Measurements from ENCODE around the gene HNRNPC.
A peak's percentile ranks its signal among the peaks of the same experiment; 100 is the strongest.
"Not testable (repeated sequence)": the region's sequence is repeated elsewhere in the genome, so short reads cannot be mapped to it uniquely, and the experiment has no call there.

HNRNPC gene
- 724 to 887 reads per million in 2 donors for total RNA-seq

GRCh38 chr14:21269252-21270046 is at the start of gene HNRNPC:
Gene HNRNPC (minus strand): TSS chr14:21269442. CDS start chr14:21234193, 35,249 bp downstream.
- peak; percentile 100 for DNase-seq

DNA sequence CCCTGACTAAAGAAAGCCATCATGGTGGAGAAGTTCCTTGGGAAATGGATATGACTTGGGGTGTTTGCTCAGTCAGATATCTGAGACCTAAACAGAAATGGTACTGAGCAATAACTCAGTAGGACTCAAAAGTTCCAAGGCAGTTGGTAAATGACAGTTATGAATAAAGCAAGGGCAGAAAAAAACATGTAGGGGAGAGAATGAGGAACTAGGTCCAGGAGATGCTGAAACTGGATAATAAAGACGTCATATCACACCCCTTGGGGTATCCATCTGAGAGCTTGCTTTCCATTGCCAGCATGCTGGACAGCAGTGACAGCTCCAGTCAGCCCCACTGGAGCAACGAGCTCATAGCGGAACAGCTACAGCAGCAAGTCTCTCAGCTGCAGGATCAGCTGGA is 48.2 kb upstream of the HNRNPC start:
- DNase-seq, result no peak

DNA sequence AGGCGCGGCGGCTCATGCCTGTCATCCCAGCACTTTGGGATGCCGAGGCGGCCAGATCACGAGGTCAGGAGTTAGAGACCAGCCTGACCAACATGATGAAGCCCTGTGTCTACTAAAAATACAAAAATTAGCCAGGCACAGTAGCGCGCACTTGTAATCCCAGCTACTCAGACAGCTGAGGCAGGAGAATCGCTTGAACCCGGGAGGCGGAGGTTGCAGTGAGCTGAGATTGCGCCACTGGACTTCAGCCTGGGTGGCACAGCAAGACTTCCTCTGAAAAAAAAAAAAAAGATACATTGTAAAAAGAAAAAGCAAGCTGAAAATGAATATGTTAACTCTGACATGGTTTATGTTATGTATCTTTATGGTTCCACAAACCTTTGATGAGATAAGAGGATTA is 44.3 kb upstream of the HNRNPC start:
- DNase-seq, result no peak

DNA sequence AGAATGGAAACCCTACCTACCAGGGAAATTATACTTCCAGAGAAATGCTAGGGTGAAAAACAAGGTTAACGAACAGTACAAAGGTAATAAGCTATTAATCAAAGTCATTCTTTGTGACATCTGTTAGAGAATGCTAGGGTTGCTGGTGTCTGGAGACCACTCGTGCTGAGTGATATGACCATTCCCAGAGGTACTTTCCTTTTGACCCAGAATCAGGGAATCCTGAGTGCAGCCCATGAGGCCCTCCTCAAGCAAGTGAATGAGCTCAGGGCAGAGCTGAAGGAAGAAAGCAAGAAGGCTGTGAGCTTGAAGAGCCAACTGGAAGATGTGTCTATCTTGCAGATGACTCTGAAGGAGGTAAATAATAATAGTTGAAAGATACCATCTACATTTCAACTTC is 42.4 kb upstream of the HNRNPC start:
- no peak for DNase-seq

- no peak for DNase-seq
These were observed 40.7 kb upstream of the HNRNPC start for GRCh38 chr14:21309956-21310355.

DNA sequence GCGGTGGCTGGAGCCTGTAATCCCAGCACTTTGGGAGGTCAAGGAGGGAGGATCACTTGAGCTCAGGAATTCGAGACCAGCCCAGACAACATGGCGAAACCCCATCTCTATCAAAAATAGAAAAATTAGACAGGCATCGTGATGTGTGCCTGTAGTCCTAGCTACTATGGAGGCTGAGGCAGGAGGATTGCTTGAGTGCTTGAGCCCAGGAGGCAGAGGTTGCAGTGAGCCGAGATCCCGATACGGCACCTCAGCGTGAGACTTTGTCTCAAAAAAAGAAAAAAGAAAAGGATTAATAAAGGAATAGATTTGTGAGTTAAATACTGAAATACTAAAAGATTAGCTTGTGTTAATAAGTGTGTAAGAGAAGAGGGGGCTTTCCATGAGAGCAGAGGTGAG is 40.0 kb upstream of the HNRNPC start:
- DNase-seq, result no peak

GRCh38 chr14:21308479-21309237 is 39.4 kb upstream of the HNRNPC start:
- DNase-seq, result peak; percentile 19 to 86 (median 69)

- no peak for DNase-seq
These were observed 38.9 kb upstream of the HNRNPC start for GRCh38 chr14:21308132-21308478.

DNA sequence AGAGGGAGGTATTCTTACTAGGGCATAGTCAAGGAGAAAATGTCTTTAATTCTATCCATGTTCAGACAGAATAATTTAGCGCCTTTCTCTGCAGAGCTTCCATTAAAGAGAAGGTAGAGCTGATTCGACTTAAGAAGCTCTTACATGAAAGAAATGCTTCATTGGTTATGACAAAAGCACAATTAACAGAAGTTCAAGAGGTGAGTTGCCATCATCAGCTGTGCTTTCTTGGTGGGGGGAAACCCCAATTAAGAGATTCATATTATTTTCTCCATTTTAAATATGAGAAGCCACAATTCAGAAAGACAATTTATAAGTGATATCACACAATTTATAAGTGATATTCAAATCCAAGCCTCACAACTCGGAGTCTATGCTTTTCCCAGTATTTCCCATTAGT is 38.4 kb upstream of the HNRNPC start:
- no peak for DNase-seq

DNA sequence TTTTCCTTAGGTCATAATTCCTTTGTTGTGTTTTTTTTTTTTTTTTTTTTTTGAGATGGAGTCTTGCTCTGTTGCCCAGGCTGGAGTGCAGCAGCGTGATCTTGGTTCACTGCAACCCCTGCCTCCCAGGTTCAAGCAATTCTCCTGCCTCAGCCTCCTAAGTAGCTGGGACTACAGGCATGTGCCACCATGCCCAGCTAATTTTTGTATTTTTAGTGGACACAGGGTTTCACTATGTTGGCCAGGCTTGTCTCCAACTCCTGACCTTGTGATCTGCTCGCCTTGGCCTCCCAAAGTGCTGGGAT is 33.5 kb upstream of the HNRNPC start:
- not testable (repeated sequence) for DNase-seq

- no peak for DNase-seq
These were observed 33.0 kb upstream of the HNRNPC start for GRCh38 chr14:21302013-21302835.

DNA sequence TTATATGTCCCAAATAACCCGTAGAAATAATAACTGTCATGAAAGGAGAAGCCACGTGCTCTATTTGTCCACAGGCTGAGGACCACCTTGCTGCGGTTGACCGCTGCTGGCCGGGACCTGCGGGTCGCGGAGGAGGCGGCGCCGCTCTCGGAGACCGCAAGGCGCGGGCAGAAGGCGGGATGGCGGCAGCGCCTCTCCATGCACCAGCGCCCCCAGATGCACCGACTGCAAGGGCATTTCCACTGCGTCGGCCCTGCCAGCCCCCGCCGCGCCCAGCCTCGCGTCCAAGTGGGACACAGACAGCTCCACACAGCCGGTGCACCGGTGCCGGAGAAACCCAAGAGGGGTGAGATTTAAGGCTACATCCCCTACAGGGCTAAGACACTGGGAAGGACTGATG is 31.6 kb upstream of the HNRNPC start:
- peak in 3 of 5 experiments; percentile 6 to 20 (median 20) for DNase-seq

- DNase-seq, result no peak
These were observed 30.4 kb upstream of the HNRNPC start for GRCh38 chr14:21299562-21300130.

DNA sequence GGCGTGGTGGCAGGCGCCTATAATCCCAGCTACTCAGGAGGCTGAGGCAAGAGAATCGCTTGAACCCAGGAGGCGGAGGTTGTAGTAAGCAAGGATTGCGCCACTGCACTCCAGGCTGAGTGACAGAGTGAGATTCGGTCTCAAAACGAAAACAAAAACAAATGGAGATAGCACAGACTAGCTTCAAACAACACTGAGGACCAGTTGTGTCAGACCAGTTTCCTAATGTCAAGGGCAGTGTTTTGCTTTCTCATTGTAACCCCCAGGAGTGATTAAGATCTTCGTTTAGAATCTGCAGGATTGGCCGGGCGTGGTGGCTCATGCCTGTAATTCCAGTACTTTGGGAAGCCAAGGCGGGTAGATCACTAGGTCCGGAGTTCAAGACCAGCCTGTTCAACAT is 29.1 kb upstream of the HNRNPC start:
- no peak for DNase-seq

DNA sequence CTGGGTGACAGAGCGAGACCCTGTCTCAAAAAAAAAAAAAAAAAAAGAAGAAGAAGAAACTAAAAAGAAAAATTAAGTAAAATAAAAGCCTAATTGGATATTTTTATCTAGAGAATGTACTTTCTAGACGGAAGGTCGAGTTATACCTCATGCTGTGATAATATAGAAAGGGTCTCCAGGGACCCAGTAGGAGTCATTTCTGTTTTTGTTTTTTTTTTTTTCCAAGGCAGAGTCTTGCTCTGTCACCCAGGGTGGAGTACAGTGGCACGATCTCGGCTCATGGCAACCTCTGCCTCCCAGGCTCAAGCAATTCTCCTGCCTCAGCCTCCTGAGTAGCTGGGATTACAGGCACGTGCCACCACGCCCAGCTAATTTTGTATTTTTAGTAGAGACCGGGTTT is 24.8 kb upstream of the HNRNPC start:
- not testable (repeated sequence) for DNase-seq

DNA sequence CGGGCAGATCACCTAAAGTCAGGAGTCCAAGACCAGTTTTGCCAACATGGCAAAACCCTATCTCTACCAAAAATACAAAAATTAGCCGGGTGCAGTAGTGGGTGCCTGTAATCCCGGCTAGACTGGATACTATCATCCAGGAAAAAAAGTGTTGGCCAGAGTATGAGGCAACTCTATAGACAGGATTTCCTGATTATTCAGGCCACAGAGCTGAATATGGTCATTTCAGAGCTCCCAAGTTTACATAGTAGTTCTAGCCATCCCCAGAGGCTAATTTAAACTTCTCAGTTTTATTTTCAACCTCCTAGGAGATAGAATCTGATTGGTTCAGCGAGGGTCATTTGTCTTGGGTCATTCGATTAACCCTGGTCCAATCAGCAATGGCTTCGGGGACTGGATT is 17.9 kb upstream of the HNRNPC start:
- no peak for DNase-seq

- DNase-seq, result not testable (repeated sequence)
These were observed 17.3 kb upstream of the HNRNPC start for GRCh38 chr14:21286516-21286915.

DNA sequence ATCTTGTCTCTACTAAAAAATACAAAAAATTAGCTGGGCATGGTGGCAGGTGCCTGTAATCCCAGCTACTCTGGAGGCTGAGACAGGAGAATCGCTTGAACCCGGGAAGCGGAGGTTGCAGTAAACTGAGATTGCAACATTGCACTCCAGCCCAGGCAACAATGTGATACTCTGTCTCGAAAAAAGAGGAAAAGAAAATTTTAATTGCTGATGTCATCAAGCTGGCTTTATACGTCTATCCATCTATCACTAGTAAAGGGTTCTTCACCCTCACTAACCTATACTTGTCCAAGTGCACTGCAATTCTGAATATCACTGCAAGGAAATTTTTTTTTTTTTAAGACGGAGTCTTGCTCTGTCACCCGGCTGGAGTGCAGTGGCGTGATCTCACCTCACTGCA is 12.7 kb upstream of the HNRNPC start:
- DNase-seq, result not testable (repeated sequence)

GRCh38 chr14:21279783-21280182 is 10.5 kb upstream of the HNRNPC start, which contains the start of gene RPGRIP1:
Gene RPGRIP1 (plus strand): TSS chr14:21280083. CDS start chr14:21287977, 7,894 bp downstream.
- no peak for DNase-seq

- no peak for DNase-seq
These were observed 9.4 kb upstream of the HNRNPC start for GRCh38 chr14:21278632-21279031.

- no peak for DNase-seq
These were observed 6.1 kb upstream of the HNRNPC start for GRCh38 chr14:21275261-21275858.

DNA sequence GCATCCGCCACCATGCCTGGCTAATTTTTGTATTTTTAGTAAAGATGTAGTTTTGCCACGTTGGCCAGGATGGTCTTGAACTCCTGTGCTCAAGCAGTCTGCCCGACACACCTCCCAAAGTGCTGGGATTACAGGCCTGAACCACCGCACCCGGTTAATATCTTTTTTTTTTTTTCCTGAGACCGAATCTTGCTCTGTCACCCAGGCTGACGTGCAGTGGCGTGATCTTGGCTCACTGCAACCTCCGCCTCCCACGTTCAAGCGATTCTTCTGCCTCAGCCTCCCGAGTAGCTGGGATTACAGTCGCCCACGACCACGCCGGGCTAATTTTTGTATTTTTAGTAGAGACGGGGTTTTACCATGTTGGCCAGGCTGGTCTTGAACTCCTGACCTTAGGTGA is 3.4 kb upstream of the HNRNPC start:
- DNase-seq, result not testable (repeated sequence)
